GM18858 (cell line): Measurements from ENCODE around the gene YAP1.
"Not testable (repeated sequence)": the region's sequence is repeated elsewhere in the genome, so short reads cannot be mapped to it uniquely, and the experiment has no call there.

ENCODE experiments used
- ATAC-seq: cut with Tn5 transposase; IDR thresholded peaks from one replicate; pipeline ENCODE4 v1.9.1; 2021; ENCODE audit not compliant: unreplicated experiment

Gene YAP1

GRCh38 chr11:102196351-102196750 is 86.1 kb downstream of the YAP1 start:
- no peak for ATAC-seq

DNA sequence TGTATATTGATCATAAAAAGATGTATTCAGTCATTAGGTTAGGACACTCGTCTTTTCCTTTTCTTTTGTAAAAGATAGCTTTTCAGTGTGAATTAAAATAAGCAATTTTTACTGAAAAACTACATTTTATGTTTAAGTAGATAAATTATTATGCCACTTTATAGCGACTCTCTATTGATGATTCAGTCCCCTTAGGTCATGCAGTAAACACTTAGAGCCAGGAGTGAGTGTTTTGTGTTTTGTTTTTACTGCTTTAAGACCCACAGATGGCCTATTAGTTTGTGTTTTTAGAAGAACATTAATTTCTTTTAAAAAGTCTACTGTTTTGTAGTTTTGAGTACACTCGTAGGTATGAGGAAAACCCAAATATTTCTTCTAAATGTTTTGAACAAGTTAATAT is 86.6 kb downstream of the YAP1 start:
- ATAC-seq, result no peak

GRCh38 chr11:102197670-102198139 is 87.5 kb downstream of the YAP1 start:
- no peak for ATAC-seq

- ATAC-seq, result no peak
Observed at GRCh38 chr11:102199673-102200072, 89.4 kb downstream of the YAP1 start.

- ATAC-seq, result not testable (repeated sequence)
Observed at GRCh38 chr11:102200325-102200724, 90.1 kb downstream of the YAP1 start.

GRCh38 chr11:102201776-102202175 is 91.5 kb downstream of the YAP1 start:
- no peak for ATAC-seq

DNA sequence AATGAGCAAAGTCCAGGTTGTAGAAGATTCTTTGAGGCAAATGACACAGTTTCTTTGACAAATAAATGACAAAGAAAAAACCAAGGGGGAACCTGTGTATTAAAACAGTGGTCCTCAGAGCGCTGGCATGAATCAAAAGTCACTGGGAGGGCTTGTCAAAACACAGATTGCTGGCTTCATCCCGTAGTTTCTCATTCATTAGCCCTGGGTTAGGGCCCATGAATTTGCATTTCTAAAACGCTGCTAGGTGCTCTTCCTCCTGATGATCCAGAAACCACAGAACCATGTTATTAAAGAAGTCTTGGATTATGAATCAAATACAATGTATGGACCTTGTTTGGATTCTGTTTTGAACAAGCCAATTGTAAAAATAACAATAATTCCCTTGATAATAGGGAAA is 92.7 kb downstream of the YAP1 start:
- ATAC-seq, result no peak

GRCh38 chr11:102204174-102204573 is 93.9 kb downstream of the YAP1 start:
- ATAC-seq, result no peak

- no peak for ATAC-seq
Observed at GRCh38 chr11:102205805-102206204, 95.6 kb downstream of the YAP1 start.

- ATAC-seq, result no peak
Observed at GRCh38 chr11:102208835-102209234, 98.6 kb downstream of the YAP1 start.

GRCh38 chr11:102214623-102215022 is 104.4 kb downstream of the YAP1 start:
- no peak for ATAC-seq

GRCh38 chr11:102216433-102217075 is 106.3 kb downstream of the YAP1 start:
- no peak for ATAC-seq

DNA sequence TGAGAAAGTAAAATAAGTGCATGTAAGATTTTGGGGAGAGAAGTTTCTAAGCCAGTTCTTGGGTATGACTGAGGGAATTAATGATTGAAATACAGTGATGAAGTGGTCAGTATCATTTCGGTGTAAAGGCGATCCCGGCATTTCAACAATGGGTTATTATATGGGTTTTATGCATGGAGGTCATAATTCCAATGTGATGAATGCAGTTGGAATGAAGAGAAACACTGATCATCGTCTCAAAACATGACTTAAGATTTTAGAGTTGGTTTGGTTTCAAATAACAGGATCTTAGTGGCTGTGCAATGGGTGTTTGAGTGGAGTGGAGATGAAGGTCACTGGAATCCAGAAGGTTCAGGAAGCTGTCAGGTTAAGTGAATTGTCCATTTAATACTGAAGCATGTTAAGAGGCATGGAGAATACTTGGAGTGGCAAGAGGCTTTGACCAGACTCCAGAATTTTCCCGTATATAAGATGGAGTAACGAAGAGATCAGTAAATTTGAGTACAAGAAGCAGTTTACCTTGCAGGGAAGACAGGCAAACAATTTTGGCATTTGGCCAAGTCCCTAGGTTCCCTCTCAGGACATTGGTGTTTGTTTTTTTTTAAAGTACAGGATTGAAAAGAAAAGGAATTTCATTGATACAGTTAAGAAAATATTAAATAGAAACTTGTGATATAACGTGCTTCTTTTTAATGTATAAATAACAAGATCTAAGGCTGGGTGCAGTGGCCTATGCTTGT is 110.7 kb downstream of the YAP1 start:
- ATAC-seq, result no peak

DNA sequence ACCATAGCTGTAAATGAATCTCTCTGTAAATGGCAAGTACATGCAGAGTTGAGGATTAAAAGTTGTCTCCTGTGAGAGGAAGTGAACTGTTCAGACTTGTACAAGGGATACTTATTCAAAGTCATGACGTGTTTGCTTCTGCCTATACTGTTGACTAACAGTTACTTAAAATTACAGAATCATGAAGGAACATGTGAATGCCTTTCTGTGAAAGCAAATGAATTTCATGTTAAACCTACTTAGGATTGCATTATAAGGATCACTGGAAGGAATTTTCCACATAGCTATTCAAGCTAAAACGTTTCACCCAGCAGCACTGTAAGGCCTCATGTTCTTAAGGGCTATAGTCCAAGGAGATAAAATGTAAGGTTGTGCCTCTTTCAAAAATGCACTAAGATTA is 113.6 kb downstream of the YAP1 start:
- no peak for ATAC-seq

DNA sequence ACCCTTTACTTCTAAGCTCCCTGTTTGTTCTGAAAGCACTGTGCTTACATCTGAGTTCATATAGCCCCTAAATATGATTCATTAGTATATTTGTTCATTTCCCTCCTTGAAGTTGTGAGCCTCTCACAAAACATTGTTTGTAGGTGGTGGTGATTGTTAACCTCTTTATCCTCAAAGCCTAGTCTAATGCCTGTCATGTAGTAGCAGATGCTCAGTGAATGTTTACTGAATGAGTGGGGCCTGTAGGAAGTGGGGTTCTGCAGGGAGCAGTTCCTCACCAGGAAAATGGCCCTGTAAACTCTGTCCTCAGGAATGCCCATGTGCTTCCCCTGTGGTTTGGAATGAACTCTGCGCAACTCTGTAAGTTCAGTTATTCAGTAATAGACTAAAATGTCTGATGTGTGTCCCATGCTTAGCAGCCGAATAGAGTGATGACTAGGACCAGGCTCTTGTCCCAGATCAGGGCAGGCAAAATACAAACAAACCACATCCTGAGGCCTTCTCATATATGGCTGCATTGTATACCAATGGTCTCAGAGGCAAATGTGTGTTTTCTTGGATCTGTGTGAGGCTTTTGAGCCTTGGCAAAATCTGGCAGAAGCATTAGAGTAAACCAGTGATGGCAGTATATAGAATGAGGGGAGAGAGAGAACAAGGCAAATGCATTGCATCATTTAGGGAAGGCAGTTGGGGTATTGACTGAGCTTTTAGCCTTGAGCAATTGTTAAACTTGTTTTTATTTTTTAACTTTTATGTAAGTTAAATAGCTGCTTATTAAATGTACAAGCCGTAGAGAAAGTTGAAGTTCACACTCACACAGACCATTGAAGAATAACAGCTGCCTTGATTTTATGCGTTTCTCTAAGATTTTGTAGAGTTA is 115.7 kb downstream of the YAP1 start:
- no peak for ATAC-seq

DNA sequence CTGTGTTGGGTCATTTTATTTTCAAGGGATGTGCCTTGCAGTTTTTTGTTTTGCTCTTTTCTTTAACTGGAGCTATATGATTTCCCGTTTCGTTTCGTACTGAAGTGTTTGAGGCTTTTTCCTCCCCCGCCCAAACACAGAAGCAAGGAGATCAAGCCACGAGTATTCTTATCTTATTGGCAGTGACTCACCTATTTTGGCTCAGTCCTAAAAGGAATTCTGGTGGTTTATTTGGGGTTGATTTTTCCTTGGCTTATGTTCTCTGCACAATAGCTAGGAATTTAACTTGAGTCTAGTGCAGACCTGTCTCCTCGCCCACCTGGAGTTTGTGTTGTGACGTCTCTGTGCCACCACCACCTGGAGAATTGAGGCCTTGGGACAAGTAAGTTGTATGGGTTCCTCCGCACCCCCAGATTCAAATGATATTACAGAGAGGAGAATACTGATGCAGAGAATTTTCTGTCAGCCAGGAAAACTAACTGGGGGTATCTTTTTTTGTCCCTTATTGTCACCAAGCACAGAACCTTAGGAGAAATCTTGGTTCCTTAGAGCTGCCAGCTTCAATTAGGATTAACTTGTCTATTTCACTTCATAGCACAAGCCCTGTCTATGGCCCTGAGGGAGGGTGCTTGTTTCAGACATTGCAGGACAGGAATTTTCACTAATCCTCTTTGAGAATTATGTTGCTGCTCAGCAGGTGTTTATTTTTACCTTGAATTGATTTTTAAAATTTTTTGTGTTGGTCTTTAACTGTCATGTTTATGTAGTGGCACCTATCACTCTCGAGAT is 116.6 kb downstream of the YAP1 start:
- no peak for ATAC-seq

- no peak for ATAC-seq
Observed at GRCh38 chr11:102229510-102230123, 119.4 kb downstream of the YAP1 start.

DNA sequence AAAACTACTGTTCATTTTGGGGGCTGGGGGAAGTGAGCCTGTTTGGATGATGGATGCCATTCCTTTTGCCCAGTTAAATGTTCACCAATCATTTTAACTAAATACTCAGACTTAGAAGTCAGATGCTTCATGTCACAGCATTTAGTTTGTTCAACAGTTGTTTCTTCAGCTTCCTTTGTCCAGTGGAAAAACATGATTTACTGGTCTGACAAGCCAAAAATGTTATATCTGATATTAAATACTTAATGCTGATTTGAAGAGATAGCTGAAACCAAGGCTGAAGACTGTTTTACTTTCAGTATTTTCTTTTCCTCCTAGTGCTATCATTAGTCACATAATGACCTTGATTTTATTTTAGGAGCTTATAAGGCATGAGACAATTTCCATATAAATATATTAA is 119.9 kb downstream of the YAP1 start:
- no peak for ATAC-seq

DNA sequence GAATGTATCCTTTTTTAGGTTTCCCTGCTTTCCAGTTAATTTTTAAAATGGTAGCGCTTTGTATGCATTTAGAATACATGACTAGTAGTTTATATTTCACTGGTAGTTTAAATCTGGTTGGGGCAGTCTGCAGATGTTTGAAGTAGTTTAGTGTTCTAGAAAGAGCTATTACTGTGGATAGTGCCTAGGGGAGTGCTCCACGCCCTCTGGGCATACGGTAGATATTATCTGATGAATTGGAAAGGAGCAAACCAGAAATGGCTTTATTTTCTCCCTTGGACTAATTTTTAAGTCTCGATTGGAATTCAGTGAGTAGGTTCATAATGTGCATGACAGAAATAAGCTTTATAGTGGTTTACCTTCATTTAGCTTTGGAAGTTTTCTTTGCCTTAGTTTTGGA is 120.7 kb downstream of the YAP1 start:
- ATAC-seq, result no peak

DNA sequence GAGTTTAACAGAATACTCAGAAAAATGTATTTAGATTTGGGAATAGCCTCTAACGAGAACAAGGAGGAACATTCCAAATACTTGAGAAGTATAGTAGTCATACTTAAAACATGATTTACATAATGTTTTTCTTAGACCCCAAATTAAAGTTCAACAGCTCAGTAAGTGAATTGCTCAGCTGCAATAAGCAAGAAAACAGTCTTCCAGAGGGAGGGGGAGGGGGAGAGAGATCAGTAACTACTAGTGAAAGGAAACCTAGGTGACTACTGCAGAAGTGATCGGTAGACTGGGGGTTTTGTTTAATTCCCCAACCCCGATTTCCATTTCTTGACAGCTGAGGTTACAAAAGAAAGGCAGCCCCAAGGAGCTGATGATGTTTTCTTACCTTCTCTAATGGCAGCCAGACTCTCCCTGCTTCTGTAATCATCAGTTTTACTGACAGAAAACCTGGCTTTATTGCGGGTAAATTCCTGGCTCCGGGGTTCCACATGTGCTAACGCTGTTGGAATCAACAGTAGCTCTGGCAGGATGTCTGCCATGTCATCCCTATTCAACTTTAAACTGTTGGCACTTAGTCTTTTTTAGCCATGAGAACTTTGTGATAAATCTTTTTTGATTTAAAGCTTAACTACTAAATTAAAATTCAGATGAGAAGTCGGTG is 124.7 kb downstream of the YAP1 start:
- ATAC-seq, result no peak
